HG03354 (cell line): ENCODE results near the gene GNG4.
A peak's percentile ranks its signal among the peaks of the same experiment; 100 is the strongest.
"Not testable (repeated sequence)": the region's sequence is repeated elsewhere in the genome, so short reads cannot be mapped to it uniquely, and the experiment has no call there.

Experiments
- ATAC-seq: cut with Tn5 transposase; IDR thresholded peaks from one replicate; pipeline ENCODE4 v1.9.1; 2021; ENCODE audit warnings: mild to moderate bottlenecking; ENCODE audit not compliant: unreplicated experiment, poor library complexity, severe bottlenecking

GNG4 gene

GRCh38 chr1:235651170-235651806, 1.7 kb upstream of the GNG4 start:
- ATAC-seq, result no peak

DNA sequence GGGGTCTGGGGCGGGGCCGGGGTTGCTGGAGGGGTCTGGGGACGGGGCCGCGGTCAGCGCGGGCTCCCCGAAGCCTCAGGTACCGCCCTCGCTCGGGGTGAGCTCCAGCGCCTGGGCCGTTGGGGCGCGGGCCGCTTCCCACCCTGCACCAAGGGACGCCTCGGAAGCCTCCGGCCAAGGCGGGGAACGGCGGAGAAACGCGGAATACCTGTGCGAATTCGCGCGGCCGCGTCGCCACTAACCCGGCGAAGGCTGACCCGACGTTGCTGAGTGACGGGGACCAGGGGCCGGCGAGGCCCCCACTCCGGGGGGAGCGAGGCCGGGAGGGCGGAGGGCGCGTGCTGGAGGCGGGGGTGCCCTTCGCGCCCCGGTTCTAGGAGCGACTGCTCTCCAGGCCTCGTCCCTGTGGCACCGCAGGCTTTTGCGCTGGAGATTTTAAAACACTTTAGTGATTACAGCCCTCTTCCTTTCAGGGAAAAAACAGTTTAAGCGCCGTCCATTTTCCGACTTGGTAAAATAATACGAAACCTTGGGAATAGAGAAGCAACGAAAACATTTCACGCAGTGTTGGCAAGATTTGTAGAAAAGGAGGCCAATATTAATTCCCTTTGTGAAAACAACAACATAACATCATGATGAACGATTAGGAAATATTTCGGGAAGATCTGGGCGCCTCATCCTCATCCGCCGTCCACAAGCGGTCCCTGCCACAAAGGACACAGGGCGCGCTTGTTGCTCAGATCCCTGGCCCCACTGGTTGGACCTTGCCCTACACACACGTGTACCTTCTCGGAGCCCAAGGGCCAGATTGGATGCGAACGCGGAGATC, 971 bp upstream of the GNG4 start:
- no peak for ATAC-seq

GRCh38 chr1:235648954-235649367, 623 bp downstream of the GNG4 start:
- ATAC-seq, result peak; percentile 67

DNA sequence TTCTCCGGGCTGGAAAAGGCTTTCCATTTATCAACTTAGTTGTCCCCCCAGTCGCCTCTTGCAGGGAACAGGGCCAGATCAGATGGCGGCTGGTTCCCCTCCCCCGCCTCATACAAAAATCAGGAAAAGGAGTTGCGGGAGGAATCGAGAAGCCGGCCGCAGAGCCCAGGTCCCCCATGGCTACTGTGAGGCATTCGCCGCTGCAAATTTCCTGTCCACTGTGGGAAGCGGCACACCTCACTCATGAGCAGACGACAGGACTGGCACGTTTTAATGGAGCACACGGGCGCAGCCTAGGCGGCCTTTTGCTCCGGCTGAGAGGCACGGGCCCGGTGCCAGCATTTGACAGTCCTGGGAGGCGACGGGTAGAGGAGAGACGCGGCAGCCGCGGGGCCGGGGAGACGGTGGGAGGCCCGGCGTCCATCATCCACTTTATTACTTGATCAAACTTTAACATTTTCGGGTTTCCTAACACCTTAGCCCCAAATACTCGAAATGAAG, 1.1 kb downstream of the GNG4 start:
- no peak for ATAC-seq

- not testable (repeated sequence) for ATAC-seq
Measured at GRCh38 chr1:235647537-235647936, 2.0 kb downstream of the GNG4 start.

DNA sequence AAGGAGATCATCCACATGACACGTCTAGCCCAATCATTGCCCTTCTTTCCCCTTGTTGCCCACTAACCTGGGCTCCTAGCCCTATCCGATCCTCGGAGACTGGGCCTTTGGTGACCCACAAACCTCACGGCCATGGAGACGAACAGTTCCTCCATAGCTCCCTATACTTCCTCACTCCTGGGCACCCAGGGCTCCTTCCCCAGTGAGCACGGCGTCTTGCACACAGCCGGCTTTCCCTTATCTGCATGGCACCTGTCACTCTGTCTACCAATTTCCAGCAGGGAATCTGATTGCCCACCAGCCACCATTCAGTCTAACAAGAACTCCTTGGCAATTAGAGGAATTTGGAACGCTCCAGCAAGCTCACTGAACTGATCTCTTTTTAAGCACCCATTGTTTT, 3.1 kb downstream of the GNG4 start:
- no peak for ATAC-seq

GRCh38 chr1:235644693-235645305, 4.8 kb downstream of the GNG4 start:
- ATAC-seq, result no peak

DNA sequence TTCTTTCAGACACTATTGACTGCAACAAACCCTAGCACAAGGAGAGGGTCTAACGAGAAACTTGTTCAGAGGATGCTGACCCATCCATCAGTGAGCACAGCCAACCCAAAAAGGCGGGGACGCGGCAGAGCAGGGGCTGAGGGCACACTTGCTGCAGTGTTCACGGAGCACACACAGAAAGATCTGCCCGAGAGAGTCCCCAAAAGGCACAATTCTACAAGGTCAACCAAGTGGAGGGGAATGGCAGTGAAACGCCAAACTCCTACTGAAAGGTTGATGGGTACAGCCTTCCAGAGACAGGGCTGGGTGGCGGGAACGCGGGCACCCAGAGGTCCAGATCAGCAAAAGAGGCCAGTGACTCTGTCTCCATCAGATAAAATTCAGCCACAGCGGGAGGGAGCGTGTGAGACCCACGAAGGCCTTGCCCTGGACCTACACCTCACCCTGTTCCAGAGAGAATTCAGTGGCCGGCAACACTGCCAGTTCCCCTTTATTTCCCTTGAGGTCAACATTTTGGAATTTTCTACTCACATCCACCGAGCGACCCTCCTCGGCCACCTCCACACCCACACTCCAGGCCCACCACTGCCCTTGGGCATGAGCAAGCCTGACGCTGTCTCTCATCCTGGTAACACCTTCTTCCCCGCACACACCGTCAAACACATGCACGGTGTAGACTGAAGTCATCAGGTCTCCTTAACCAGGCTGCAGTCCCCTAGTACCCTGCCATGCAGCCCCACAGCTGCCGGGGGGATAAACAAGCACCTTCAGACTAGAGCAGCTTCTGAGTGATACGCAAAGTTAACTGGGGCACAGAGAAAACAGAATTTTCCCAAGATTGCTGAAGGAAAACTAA, 5.5 kb downstream of the GNG4 start:
- ATAC-seq, result no peak

- no peak for ATAC-seq
Measured at GRCh38 chr1:235642943-235643371, 6.6 kb downstream of the GNG4 start.

DNA sequence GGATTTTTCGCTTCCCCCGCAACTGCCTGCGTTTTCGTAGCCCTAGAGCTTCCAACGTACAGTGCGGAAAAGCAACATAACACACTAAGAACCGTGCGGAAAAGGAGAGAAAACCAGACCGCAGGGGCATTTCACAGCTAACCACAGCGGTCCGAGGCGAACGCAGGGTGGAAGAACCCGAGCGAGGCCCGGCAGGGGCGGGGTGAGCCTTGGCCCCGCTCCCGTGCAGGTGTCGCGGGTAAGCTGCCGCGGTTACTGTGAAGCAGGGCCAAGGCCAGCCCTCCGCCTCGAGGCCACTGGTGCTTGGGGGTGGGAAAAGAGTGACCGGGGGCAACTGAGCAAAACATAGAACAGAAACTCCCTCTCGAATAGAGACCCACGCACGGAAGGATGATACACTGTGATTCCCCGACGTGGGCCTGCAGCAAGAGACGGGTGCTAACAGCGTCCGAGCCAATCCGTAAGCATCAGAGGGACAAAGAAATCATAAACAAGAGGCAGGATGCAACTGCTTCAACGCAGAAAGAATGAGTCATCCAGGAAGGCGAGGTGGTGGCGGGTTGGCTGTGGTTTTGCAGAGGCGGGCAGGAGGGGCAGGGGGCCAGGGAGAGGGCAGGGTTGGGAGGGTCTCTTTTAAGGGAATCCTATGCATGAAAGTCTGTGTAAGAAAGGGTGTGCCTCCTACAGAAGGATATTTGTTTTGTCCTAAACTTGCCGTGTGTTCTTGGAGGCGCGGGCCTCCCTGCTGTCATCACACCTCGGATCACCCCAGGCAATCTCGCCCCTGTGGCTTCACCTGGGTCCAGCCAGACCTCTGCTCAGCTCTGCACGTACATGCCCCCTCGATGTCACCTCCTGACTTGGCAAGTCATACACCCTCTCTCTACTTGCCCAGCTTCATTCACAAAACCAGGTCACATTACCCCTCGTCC, 7.3 kb downstream of the GNG4 start:
- ATAC-seq, result peak; percentile 73

- ATAC-seq, result no peak
Measured at GRCh38 chr1:235640580-235640979, 9.0 kb downstream of the GNG4 start.

GRCh38 chr1:235639226-235640205, 10.1 kb downstream of the GNG4 start:
- ATAC-seq, result no peak

DNA sequence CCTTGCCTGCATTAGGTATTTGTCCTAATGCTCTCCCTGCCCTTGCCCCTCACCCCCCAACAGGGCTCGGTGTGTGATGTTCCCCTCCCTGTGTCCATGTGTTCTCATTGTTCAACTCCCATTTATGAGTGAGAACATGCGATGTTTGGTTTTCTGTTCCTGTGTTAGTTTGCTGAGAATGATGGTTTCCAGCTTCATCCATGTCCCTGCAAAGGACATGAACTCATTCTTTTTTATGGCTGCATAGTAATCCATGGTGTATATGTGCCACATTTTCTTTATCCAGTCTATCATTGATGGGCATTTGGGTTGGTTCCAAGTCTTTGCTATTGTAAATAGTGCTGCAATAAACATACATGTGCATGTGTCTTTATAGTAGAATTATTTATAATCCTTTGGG, 11.0 kb downstream of the GNG4 start:
- ATAC-seq, result not testable (repeated sequence)

- ATAC-seq, result no peak
Measured at GRCh38 chr1:235637756-235638534, 11.6 kb downstream of the GNG4 start.

GRCh38 chr1:235635938-235636662, 13.5 kb downstream of the GNG4 start:
- no peak for ATAC-seq
